HG03378 (cell line): Measurements from ENCODE around the gene POU2F3.

Experiments
- ATAC-seq: cut with Tn5 transposase; IDR thresholded peaks from one replicate; pipeline ENCODE4 v1.9.1; 2021; ENCODE audit warnings: mild to moderate bottlenecking, moderate library complexity; ENCODE audit not compliant: unreplicated experiment

POU2F3 gene

GRCh38 chr11:120239713-120240640 is at the start of gene POU2F3:
Gene POU2F3 (plus strand): TSS chr11:120240140. CDS start chr11:120240344, 204 bp downstream.
- no peak for ATAC-seq

- ATAC-seq: no peak
Observed at GRCh38 chr11:120191058-120191457, 48.9 kb upstream of the POU2F3 start.

GRCh38 chr11:120192831-120193625 is 46.9 kb upstream of the POU2F3 start:
- ATAC-seq: no peak

- ATAC-seq: no peak
Observed at GRCh38 chr11:120194166-120194565, 45.8 kb upstream of the POU2F3 start.

GRCh38 chr11:120195601-120196320 is 44.2 kb upstream of the POU2F3 start:
- no peak for ATAC-seq

GRCh38 chr11:120196826-120197225 is 43.1 kb upstream of the POU2F3 start:
- no peak for ATAC-seq

GRCh38 chr11:120197251-120197891 is 42.6 kb upstream of the POU2F3 start:
- no peak for ATAC-seq

- ATAC-seq: no peak
Observed at GRCh38 chr11:120197977-120198376, 42.0 kb upstream of the POU2F3 start.

- ATAC-seq: no peak
Observed at GRCh38 chr11:120198403-120198786, 41.5 kb upstream of the POU2F3 start.

- ATAC-seq: no peak
Observed at GRCh38 chr11:120198787-120199469, 41.0 kb upstream of the POU2F3 start.

- no peak for ATAC-seq
Observed at GRCh38 chr11:120199613-120200012, 40.3 kb upstream of the POU2F3 start.

- no peak for ATAC-seq
Observed at GRCh38 chr11:120200677-120201076, 39.3 kb upstream of the POU2F3 start.

GRCh38 chr11:120201653-120202052 is 38.3 kb upstream of the POU2F3 start:
- ATAC-seq: no peak

GRCh38 chr11:120203626-120204025 is 36.3 kb upstream of the POU2F3 start:
- ATAC-seq: no peak

GRCh38 chr11:120205596-120206161 is 34.3 kb upstream of the POU2F3 start:
- ATAC-seq: no peak

GRCh38 chr11:120207512-120207911 is 32.4 kb upstream of the POU2F3 start:
- ATAC-seq: no peak

GRCh38 chr11:120208001-120208441 is 31.9 kb upstream of the POU2F3 start:
- ATAC-seq: no peak

- ATAC-seq: no peak
Observed at GRCh38 chr11:120208777-120209176, 31.2 kb upstream of the POU2F3 start.

- no peak for ATAC-seq
Observed at GRCh38 chr11:120209746-120210625, 30.0 kb upstream of the POU2F3 start.
